Heart left ventricle (tissue), 16 donors: ENCODE data around the gene KERA. TPM values are rescaled to one million over a fixed set of nuclear protein-coding genes. Genes with fewer than 3 reads are reported as not detected.

Experiments
- ATAC-seq, 4 donors: fragments of 200-7000 bp; cut with Tn5 transposase; one replicate each; pipeline ENCODE4 v1.9.1; 2020 to 2022; ENCODE audit warnings: moderate library complexity in 4 of 4, mild to moderate bottlenecking in 3 of 4, moderate number of reproducible peaks in 1 of 4
- DNase-seq, 5 donors: peaks; one replicate each; pipeline ENCODE4 v3.0.0-alpha.2; 2020
- H3K27ac ChIP-seq, 12 donors: fragments of 200-600 bp; sonication (generic) in 4 of 12; one replicate each; pipeline versions ENCODE4 v1.5.0 to v1.8.0; 2016 to 2022; ENCODE audit warnings: mild to moderate bottlenecking in 2 of 12
- H3K27me3 ChIP-seq, 9 donors: fragments of 200-600 bp; sonication (generic) in 2 of 9; one replicate each; pipeline versions ENCODE4 v1.5.1 to v1.8.0; 2016 to 2022; ENCODE audit warnings: mild to moderate bottlenecking in 3 of 9
- H3K36me3 ChIP-seq, 9 donors: fragments of 200-600 bp; sonication (generic) in 2 of 9; one replicate each; pipeline versions ENCODE4 v1.5.0 to v1.8.0; 2018 to 2022; ENCODE audit warnings: mild to moderate bottlenecking in 2 of 9
- H3K4me1 ChIP-seq, 12 donors: fragments of 200-600 bp; sonication (generic) in 4 of 12; one replicate each; pipeline versions ENCODE4 v1.5.0 to v1.8.0; 2016 to 2022; ENCODE audit warnings: mild to moderate bottlenecking in 3 of 12
- H3K4me3 ChIP-seq, 12 donors: fragments of 200-600 bp; sonication (generic) in 4 of 12; one replicate each; pipeline versions ENCODE4 v1.5.0 to v1.8.0; 2017 to 2022; ENCODE audit warnings: mild to moderate bottlenecking in 9 of 12, moderate library complexity in 4 of 12
- H3K9me3 ChIP-seq, 12 donors: fragments of 200-600 bp; sonication (generic) in 4 of 12; one replicate each; pipeline versions ENCODE4 v1.5.0 to v1.8.0; 2016 to 2022; ENCODE audit warnings: mild to moderate bottlenecking in 1 of 12
- POLR2A ChIP-seq, 2 donors: fragments of 450-650 bp; IDR thresholded peaks; one replicate each; pipeline ENCODE4 v1.6.1; 2017; ENCODE audit warnings: antibody characterized with exemption in 2 of 2, mild to moderate bottlenecking in 2 of 2, moderate library complexity in 2 of 2
- WGBS, 4 donors: extraction: QIAGEN DNeasy Blood & Tissue Kit in 2 of 4; methylation state at CpG; one replicate each; pipeline versions ENCODE4 v1.1.5 to v1.1.7; 2013 to 2018; 5-methylcytosine and 5-hydroxymethylcytosine counted together
- intact Hi-C, 10 donors: fragments of 100-400 bp; cut with DNase I; formaldehyde crosslinking; loops; one replicate each; pipeline versions ENCODE4 v1.11.1 to v1.14.2; 2022
- polyA plus RNA-seq, 2 donors: library from polyadenylated mRNA; stranded (reverse); fragments of 200-250 nt; gene quantifications; one replicate each; pipeline ENCODE4 v1.2.3, GENCODE V29; 2013
- total RNA-seq, 9 donors: library from RNA; depleted of rRNA in 2 of 9; stranded (reverse); fragments of >200 nt in 2 of 9; fragmentation: NEBNext Ultra II Directional in 3 of 9; extraction: Animal tissue kit (Norgen Biotek cat#: 25700) in 3 of 9; gene quantifications; one replicate each; pipeline versions ENCODE4 v1.1.0 to v1.2.4, GENCODE V29; 2016 to 2023
- TF ChIP-seq, protein P1 (sequence below), 12 donors: fragments of 200-600 bp; sonication (generic) in 4 of 12; IDR thresholded peaks; one replicate each; pipeline versions ENCODE4 v1.5.0 to v1.8.0; 2018 to 2022; ENCODE audit warnings: antibody characterized with exemption in 12 of 12, mild to moderate bottlenecking in 5 of 12
- donor health status: ischemic (EF 13 %, LVEDD 7.1; RV severe dilation, severe dysfunction).
- donor health status: healthy with polysubstance abuse.
- donor health status: DM: no; HTN: yes; CAD: no.
- donor health status: DM: no; HTN: no; CAD: no.
- donor health status: ischemic (EF 25% LVEDD 6.9; RV normal size, moderate dysfunction).
- donor health status: ischemic (EF 25% LVEDD 5.7; RV mildly dilated, moderate dysfunction).
- donor health status: healthy.
- donor health status: DM: yes; HTN: yes; CAD: no.
- donor health status: ischemic (EF 35%, LVEDD 5.7; RV mildly dilated, moderate dysfunction).
- donor health status: nonischemic (EF 11% LVEDD 7.7; RV severe dilation, severe dysfunction).
- donor health status: DM: yes; HTN: yes; CAD: no.
- donor health status: PGD.
- donor health status: ischemic (EF 29% LVEDD 5.4; RV normal size, mild dysfunction).
- donor health status: nonischemic (EF 23%, LVEDD 6.1; RV moderate dilation, normal function).

Gene KERA
- total and polyA plus RNA-seq, 11 donors, result not detected

DNA sequence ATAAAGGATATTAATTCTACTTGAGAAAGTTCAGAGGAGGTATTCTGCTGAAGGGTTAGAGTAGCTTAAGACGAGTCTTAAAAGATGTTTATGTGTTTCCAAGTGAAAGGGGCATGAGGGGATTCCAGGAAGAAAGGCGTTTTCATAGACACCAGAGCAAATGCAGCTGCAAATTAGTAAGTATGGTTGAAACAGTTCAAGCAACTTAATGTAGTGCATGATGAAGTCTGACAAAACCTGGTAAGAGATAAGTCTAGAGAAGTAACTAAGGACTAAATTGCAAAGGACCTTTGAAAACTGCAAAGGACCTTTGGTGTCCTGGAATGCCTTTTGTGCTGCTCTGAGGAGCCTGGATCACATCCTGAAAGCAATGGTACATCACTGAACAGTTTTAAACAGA, 42.0 kb upstream of the KERA start:
- Histone ChIP-seq H3K27me3 (no peaks in the 10 kb centered on the region), H3K4me3 (no peak overlapping the region), H3K36me3 (peaks cover 0 to 30% (median 2%) of the 10 kb centered on the region in 9 donors), H3K4me1 (peaks cover 0 to 3% (median 0%) of the 10 kb centered on the region in 12 donors), H3K9me3 (peaks cover 0 to 9% (median 0%) of the 10 kb centered on the region in 12 donors), H3K27ac (peak overlapping the region in 1 of 12 donors; percentile 14)
- TF ChIP-seq POLR2A (IDR thresholded peaks at IDR 0.05), result no peak
- TF ChIP-seq, protein P1, sequence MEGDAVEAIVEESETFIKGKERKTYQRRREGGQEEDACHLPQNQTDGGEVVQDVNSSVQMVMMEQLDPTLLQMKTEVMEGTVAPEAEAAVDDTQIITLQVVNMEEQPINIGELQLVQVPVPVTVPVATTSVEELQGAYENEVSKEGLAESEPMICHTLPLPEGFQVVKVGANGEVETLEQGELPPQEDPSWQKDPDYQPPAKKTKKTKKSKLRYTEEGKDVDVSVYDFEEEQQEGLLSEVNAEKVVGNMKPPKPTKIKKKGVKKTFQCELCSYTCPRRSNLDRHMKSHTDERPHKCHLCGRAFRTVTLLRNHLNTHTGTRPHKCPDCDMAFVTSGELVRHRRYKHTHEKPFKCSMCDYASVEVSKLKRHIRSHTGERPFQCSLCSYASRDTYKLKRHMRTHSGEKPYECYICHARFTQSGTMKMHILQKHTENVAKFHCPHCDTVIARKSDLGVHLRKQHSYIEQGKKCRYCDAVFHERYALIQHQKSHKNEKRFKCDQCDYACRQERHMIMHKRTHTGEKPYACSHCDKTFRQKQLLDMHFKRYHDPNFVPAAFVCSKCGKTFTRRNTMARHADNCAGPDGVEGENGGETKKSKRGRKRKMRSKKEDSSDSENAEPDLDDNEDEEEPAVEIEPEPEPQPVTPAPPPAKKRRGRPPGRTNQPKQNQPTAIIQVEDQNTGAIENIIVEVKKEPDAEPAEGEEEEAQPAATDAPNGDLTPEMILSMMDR (IDR thresholded peaks at IDR 0.05), result no peak
- 63 to 79% (median 73%) methylated on average over 2 of the region's 2 CpGs for WGBS, 4 donors
- ATAC-seq (no peak), DNase-seq (no peak)
- intact Hi-C loops, result loop anchor here in 2 of 10 donors (10.0 kb wide), 2 partner anchors 105 to 115 kb away; no protein-coding TSS in a partner anchor

DNA sequence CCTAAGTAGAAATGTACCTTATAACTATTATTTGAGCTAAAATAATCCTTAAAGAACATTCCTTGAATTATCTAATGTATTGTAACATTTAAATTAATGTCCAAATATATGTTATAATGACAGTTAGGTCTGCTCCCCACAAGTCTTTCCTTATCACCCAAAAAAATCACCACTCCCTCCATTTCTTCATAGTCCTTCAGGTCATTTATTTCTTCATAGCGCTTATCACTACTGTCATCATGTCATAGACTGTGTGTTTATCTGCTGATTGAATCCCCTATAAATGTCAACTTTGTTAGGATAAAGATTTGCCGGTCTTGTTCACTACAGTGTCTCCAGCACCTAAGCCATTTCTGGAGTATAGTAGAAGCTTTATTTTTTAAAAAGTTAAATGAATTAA, 41.5 kb upstream of the KERA start:
- H3K36me3 ChIP-seq, result peaks cover 0 to 25% (median 2%) of the 10 kb centered on the region in 9 donors
- no peaks in the 10 kb centered on the region for H3K27me3 ChIP-seq
- peaks cover 0 to 9% (median 0%) of the 10 kb centered on the region in 12 donors for H3K9me3 ChIP-seq
- H3K27ac ChIP-seq, result peak overlapping the region in 2 of 12 donors; percentile 18 to 45
- DNase-seq (no peak), ATAC-seq (no peak)
- TF ChIP-seq, protein P1 (IDR thresholded peaks at IDR 0.05), result no peak
- no peak for TF ChIP-seq POLR2A (IDR thresholded peaks at IDR 0.05)
- no peak overlapping the region for H3K4me3 ChIP-seq
- 49 to 51% (median 50%) methylated on average over 2 of the region's 2 CpGs for WGBS, 4 donors
- H3K4me1 ChIP-seq, result peaks cover 0 to 3% (median 0%) of the 10 kb centered on the region in 12 donors
- intact Hi-C loops, result loop anchor here in 1 of 10 donors (10.0 kb wide), 1 partner anchor 105 kb away; no protein-coding TSS in a partner anchor

GRCh38 chr12:91098941-91099340, 41.1 kb upstream of the KERA start:
- TF ChIP-seq, protein P1 (IDR thresholded peaks at IDR 0.05), result no peak
- WGBS, 4 donors, result 28 to 60% (median 32%) methylated on average over 3 of the region's 3 CpGs
- Histone ChIP-seq H3K27ac (peak overlapping the region in 2 of 12 donors; percentile 18 to 45), H3K36me3 (peaks cover 0 to 21% (median 2%) of the 10 kb centered on the region in 9 donors), H3K4me1 (peaks cover 0 to 3% (median 0%) of the 10 kb centered on the region in 12 donors), H3K9me3 (peaks cover 0 to 9% (median 0%) of the 10 kb centered on the region in 12 donors), H3K27me3 (no peaks in the 10 kb centered on the region), H3K4me3 (no peak overlapping the region)
- ATAC-seq (peak in 3 of 4 donors; percentile 47 to 87 (median 73)), DNase-seq (no peak)
- intact Hi-C loops, result loop anchor here in 1 of 10 donors (10.0 kb wide), 1 partner anchor 104 kb away; no protein-coding TSS in a partner anchor

GRCh38 chr12:91098461-91098860, 40.6 kb upstream of the KERA start:
- ATAC-seq, result no peak

More at GRCh38 chr12:91098461-91098860, 40.6 kb upstream of the KERA start:
- H3K4me1 ChIP-seq, result peaks cover 0 to 3% (median 0%) of the 10 kb centered on the region in 12 donors
- H3K27me3 ChIP-seq, result no peaks in the 10 kb centered on the region
- H3K27ac ChIP-seq, result peak overlapping the region in 1 of 12 donors; percentile 18
- H3K4me3 ChIP-seq, result no peak overlapping the region
- no peak for TF ChIP-seq POLR2A (IDR thresholded peaks at IDR 0.05)
- TF ChIP-seq, protein P1 (IDR thresholded peaks at IDR 0.05), result no peak
- H3K9me3 ChIP-seq, result peaks cover 0 to 9% (median 0%) of the 10 kb centered on the region in 12 donors
- H3K36me3 ChIP-seq, result peaks cover 0 to 17% (median 2%) of the 10 kb centered on the region in 9 donors
- intact Hi-C loops, result loop anchor here in 1 of 10 donors (10.0 kb wide), 1 partner anchor 104 kb away; no protein-coding TSS in a partner anchor
- DNase-seq, result no peak
